K562 (cell line): ENCODE results near the gene HLA-DRB1. TPM values are rescaled to one million over a fixed set of nuclear protein-coding genes. Genes with fewer than 3 reads are reported as not detected.

ENCODE experiments used
- ATAC-seq: fragments of 200-7000 bp; cut with Tn5 transposase; 3 replicates; pipeline ENCODE4 v1.9.1; 2020; ENCODE audit warnings: moderate library complexity
- BruUV-seq: library from RNA; stranded (reverse); fragments of 400-500 nt; replicated peaks from 2 replicates; lab custom pipeline; 2021; lab: Mats Ljungman, UMichigan
- CTCF ChIA-PET: fragments of 300-600 bp; formaldehyde crosslinking; extraction: SDS; loops from one replicate; lab custom pipeline; 2021; ENCODE audit warnings: low intra/inter-chr PET ratio; lab: Yijun Ruan, JAX
- POLR2A ChIA-PET: fragments of 300-600, 350-650 bp; sonication (Branson Sonifier 250); formaldehyde crosslinking; extraction: SDS; loops from one replicate; lab custom pipeline; 2021; ENCODE audit warnings: antibody characterized with exemption, inconsistent platforms; lab: Yijun Ruan, JAX
- DNase-seq, 4 experiments: peaks; one replicate each; pipeline versions ENCODE4 v3.0.0 to v3.0.0-alpha.2; 2011 to 2018; ENCODE audit warnings: low spot score in 3 of 4, mixed read lengths in 3 of 4; ENCODE audit errors: extremely low read depth in 1 of 4
- FAIRE-seq: peaks from 2 replicates; lab custom pipeline; 2011; peaks lifted over from hg19 to GRCh38; lab: Jason Lieb, UNC
- H2AFZ ChIP-seq: 2 replicates; pipeline ENCODE4 v1.6.0; 2011; ENCODE audit warnings: low read depth, low read length, control low read depth, inconsistent platforms
- H3K27ac ChIP-seq: fragments of 200-600 bp; 3 replicates; pipeline ENCODE4 v1.8.0; 2011; ENCODE audit warnings: low read depth, mild to moderate bottlenecking, control low read depth, inconsistent platforms, low read length, moderate library complexity, mixed read lengths; ENCODE audit errors: extremely low read depth
- H3K27me3 ChIP-seq, 2 experiments: fragments of 300-600 bp in 1 of 2; 2 replicates in 1 of 2; 3 replicates in 1 of 2; pipeline versions ENCODE4 v1.6.0 to v1.8.0; 2011; ENCODE audit warnings: inconsistent platforms in 2 of 2, low read length in 2 of 2, mild to moderate bottlenecking in 1 of 2, mixed read lengths in 1 of 2, moderate library complexity in 1 of 2; ENCODE audit not compliant: control insufficient read depth in 2 of 2, insufficient read depth in 2 of 2
- H3K36me3 ChIP-seq: fragments of 300-600 bp; 3 replicates; pipeline ENCODE4 v1.8.0; 2011; ENCODE audit warnings: mild to moderate bottlenecking, low read length, inconsistent platforms; ENCODE audit not compliant: control insufficient read depth, insufficient read depth
- H3K4me1 ChIP-seq, 2 experiments: fragments of 200-600 bp in 1 of 2; replicated peaks in 1 of 2; 2 replicates in 1 of 2; 3 replicates in 1 of 2; pipeline versions ENCODE4 v1.5.1 to v1.8.0; 2011; ENCODE audit warnings: inconsistent platforms in 2 of 2, low read length in 2 of 2, mild to moderate bottlenecking in 1 of 2, mixed read lengths in 1 of 2, moderate library complexity in 1 of 2; ENCODE audit not compliant: control insufficient read depth in 2 of 2, insufficient read depth in 2 of 2
- H3K4me2 ChIP-seq: 2 replicates; pipeline ENCODE4 v1.6.1; 2011; ENCODE audit warnings: low read length, control low read depth, inconsistent platforms, mixed read lengths; ENCODE audit not compliant: insufficient read depth
- H3K4me3 ChIP-seq: fragments of 200-600 bp; sonication (generic), shearing (Covaris generic); 2 replicates; pipeline ENCODE4 v1.5.1; 2016; ENCODE audit warnings: control low read depth, inconsistent platforms
- H3K79me2 ChIP-seq: fragments of 200-600 bp; 3 replicates; pipeline ENCODE4 v1.8.0; 2011; ENCODE audit warnings: low read length, inconsistent platforms; ENCODE audit not compliant: control insufficient read depth, insufficient read depth
- H3K9ac ChIP-seq, 2 experiments: 2 replicates each; pipeline versions ENCODE4 v1.6.0 to v1.6.1; 2011; ENCODE audit warnings: low read depth in 2 of 2, low read length in 2 of 2, control low read depth in 1 of 2, inconsistent platforms in 1 of 2, mild to moderate bottlenecking in 1 of 2, mixed read lengths in 1 of 2; ENCODE audit not compliant: insufficient read depth in 1 of 2
- H3K9me1 ChIP-seq: one replicate; pipeline ENCODE4 v1.6.0; 2011; ENCODE audit warnings: inconsistent platforms, mild to moderate bottlenecking, low read length, moderate library complexity; ENCODE audit not compliant: control insufficient read depth, insufficient read depth
- H3K9me3 ChIP-seq: replicated peaks from 2 replicates; pipeline ENCODE4 v1.5.1; 2011; ENCODE audit warnings: low read depth, low read length, inconsistent platforms; ENCODE audit not compliant: control insufficient read depth, insufficient read depth
- H4K20me1 ChIP-seq: replicated peaks from 2 replicates; pipeline ENCODE4 v1.6.1; 2011; ENCODE audit warnings: low read length, inconsistent platforms, mixed read lengths; ENCODE audit not compliant: control insufficient read depth, insufficient read depth
- KDM1A ChIP-seq, 2 experiments: fragments of 450-650 bp; IDR thresholded peaks; 2 replicates each; pipeline ENCODE4 v1.6.1; 2016; ENCODE audit warnings: mild to moderate bottlenecking in 2 of 2
- MEIS2 ChIP-seq: fragments of 450-650 bp; IDR thresholded peaks from 2 replicates; pipeline ENCODE4 v1.6.1; 2014; ENCODE audit warnings: mild to moderate bottlenecking; ENCODE audit not compliant: partially characterized antibody
- MTA3 ChIP-seq: fragments of 450-650 bp; formaldehyde crosslinking; IDR thresholded peaks from 2 replicates; pipeline ENCODE4 v1.6.1; 2017; ENCODE audit warnings: mild to moderate bottlenecking, borderline replicate concordance
- RCOR1 ChIP-seq, 2 experiments: IDR thresholded peaks; 2 replicates each; pipeline ENCODE4 v1.6.1; 2012; ENCODE audit warnings: low read depth in 2 of 2, low read length in 2 of 2, borderline replicate concordance in 1 of 2, improper control_type of control experiment in 1 of 2
- TEAD2 ChIP-seq: fragments of 450-650 bp; IDR thresholded peaks from 2 replicates; pipeline ENCODE4 v1.6.1; 2016; ENCODE audit warnings: missing genetic modification characterization, control low read depth, missing compliant biosample characterization
- YBX1 ChIP-seq: fragments of 450-650 bp; IDR thresholded peaks from 2 replicates; pipeline ENCODE4 v1.7.1; 2016; ENCODE audit warnings: mild to moderate bottlenecking
- ZNF431 ChIP-seq: sonication (generic); formaldehyde crosslinking; IDR thresholded peaks from 2 replicates; pipeline ENCODE4 v1.8.0; 2022; ENCODE audit warnings: mild to moderate bottlenecking, missing genetic modification reagents
- WGBS: fragments of 100-300 bp; shearing (Covaris generic); methylation state at CpG from one replicate; pipeline ENCODE4 v1.1.6; 2016; ENCODE audit warnings: low coverage, mixed read lengths; ENCODE audit not compliant: insufficient coverage; ENCODE audit errors: missing lambda C conversion rate; 5-methylcytosine and 5-hydroxymethylcytosine counted together
- in situ Hi-C: fragments of 300-500 bp; cut with MboI; formaldehyde crosslinking; loops from 4 replicates; pipeline ENCODE4 v1.15.0; 2018; ENCODE audit warnings: inconsistent platforms, mixed read lengths
- intact Hi-C: fragments of 100-400 bp; cut with micrococcal nuclease; formaldehyde crosslinking; loops from 2 replicates; pipeline ENCODE4 v1.14.2; 2022
- polyA plus RNA-seq, 8 experiments: library from polyadenylated mRNA; depleted of rRNA in 4 of 8; stranded (reverse) in 5 of 8; unstranded in 3 of 8; fragments of >200 nt; fragmentation: Nextera tagmentation in 2 of 8; fragmentation: Illumina TruSeq in 1 of 8; extraction: Ambion mirVana in 2 of 8; extraction: Trizol in 1 of 8; gene quantifications; 2 replicates each; pipeline versions ENCODE4 v1.2.1 to v1.2.3, GENCODE V29; 2011 to 2014; ENCODE audit warnings: inconsistent platforms in 1 of 8, missing spikeins in 1 of 8
- total RNA-seq, 7 experiments: library from RNA; depleted of rRNA in 6 of 7; stranded (reverse); fragments of >200 nt in 6 of 7; fragmentation: Illumina TruSeq in 2 of 7; extraction: Trizol in 2 of 7; gene quantifications; 2 replicates each; pipeline versions ENCODE4 v1.2.1 to v1.2.3, GENCODE V29; 2011 to 2021; ENCODE audit warnings: low replicate concordance in 1 of 7

The HLA-DRB1 gene
- total and polyA plus RNA-seq, 9 of the 15 experiments (the other 6 are each of a cell fraction or from before 2014, with no cell fraction given), result 0.06 to 0.78 (median 0.06) TPM; not detected in 6

DNA sequence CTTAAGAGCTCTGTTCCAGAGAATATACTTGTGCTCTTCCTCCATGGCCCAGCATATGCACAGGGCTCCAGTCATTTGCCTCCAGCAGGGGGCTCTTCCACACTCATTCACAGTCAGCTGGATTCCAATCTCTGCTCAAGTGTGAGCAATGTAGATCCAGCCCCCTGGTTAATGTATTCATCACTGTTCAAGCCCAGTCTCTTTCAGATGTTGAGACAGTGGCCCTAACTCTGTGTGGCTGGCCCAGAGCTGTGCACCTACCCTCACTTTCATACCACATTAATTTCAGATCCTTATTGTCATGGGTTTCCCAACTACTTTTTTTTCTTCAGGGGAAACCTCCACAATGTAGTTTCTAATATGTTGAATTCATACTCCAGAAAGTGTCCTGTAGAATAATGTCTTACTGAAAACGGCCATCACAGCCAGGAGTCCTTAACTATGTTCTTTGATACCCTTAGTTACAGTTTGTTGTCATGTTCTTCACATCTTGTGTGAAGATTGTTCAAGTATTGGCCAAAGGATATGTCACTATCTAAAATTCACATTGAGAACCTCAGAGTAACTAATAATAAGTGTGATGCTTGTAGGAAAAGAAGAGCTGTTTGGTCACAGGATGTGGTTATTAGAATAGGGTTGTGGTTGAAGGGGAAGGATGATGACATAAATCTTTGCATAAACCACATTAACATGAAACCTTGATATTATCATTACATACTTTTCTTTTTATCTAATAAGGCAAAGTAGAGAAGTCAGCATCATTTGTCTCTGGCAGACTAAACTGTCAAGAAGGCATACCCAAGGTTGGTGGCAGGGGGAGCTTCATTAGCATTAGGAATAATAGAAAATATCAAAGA, 33.1 kb upstream of the HLA-DRB1 start:
- Histone ChIP-seq H3K79me2 (no peaks in the 10 kb centered on the region), H3K36me3 (no peaks in the 10 kb centered on the region), H2AFZ (no peak overlapping the region)
- BruUV-seq, result no TSS peak
- 0% methylated on average over 1 of the region's 1 CpG for WGBS
- TF ChIP-seq MTA3, result no peak
- TF ChIP-seq RCOR1 (IDR thresholded peaks at IDR 0.05; ENCODE audit: borderline replicate concordance in 1 of 2, low read depth in 2 of 2, low read length in 2 of 2), result no peak
- TF ChIP-seq YBX1, result no peak
- no peak for TF ChIP-seq ZNF431 (CRISPR knock-in tag)
- TF ChIP-seq MEIS2, result no peak
- no peak for TF ChIP-seq TEAD2 (tag)
- TF ChIP-seq KDM1A (IDR thresholded peaks at IDR 0.05), result no peak
- TF ChIP-seq, all 486 proteins: peak for 0
- in situ Hi-C loops (no loop called here), intact Hi-C loops (no loop called here)
- Histone ChIP-seq H3K9me1 (no peaks in the 10 kb centered on the region), H3K4me3 (no peak overlapping the region), H3K9me3 (no peaks in the 10 kb centered on the region; the same call in 1 of the 2 replicates), H3K27me3 (no peaks in the 10 kb centered on the region), H3K9ac (no peak overlapping the region), H3K4me1 (no peaks in the 10 kb centered on the region), H4K20me1 (no peaks in the 10 kb centered on the region), H3K4me2 (no peak overlapping the region), H3K27ac (no peak overlapping the region)
- peak; percentile 32 for FAIRE-seq
- peak in 1 of 4 experiments; percentile 4 for DNase-seq
- ChIA-PET POLR2A (interaction anchor here (0.6 kb wide), 1 partner anchor 130 kb away, joined by 4 read pairs; no protein-coding TSS in a partner anchor), CTCF (no interaction called here)
- no peak for ATAC-seq
